ENCODE data around the gene LHFPL3.
"Not testable (repeated sequence)": the region's sequence is repeated elsewhere in the genome, so short reads cannot be mapped to it uniquely, and the experiment has no call there.

Gene LHFPL3

DNA sequence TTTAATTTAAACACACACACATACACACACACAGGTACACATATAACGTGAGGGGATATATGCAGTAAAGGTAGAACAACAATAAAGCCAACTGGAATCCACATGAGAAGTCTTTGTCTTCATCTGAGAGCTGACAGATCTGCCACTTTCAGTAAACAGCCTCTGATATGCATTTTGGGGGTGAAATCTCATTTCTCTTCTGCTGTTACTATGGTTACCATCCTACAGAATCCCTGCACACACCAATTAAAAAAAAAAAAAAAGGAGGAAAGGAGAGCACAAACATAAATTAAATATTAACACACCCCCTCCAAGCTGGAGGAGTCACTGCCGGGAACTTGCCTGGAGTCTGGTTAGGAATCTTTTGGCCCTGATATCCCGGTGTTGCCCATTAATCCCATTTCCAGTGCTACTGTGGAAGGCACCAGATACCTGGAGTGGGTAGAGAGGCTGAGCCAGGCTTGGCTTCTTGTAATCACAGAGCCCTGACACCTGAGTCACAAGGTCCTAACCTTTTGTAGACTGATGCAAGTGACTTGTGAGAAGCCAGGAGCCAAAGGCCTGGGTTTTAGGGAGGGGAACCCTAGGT lies 169.1 kb downstream of the LHFPL3 start:
- DNase-seq: no peak

DNA sequence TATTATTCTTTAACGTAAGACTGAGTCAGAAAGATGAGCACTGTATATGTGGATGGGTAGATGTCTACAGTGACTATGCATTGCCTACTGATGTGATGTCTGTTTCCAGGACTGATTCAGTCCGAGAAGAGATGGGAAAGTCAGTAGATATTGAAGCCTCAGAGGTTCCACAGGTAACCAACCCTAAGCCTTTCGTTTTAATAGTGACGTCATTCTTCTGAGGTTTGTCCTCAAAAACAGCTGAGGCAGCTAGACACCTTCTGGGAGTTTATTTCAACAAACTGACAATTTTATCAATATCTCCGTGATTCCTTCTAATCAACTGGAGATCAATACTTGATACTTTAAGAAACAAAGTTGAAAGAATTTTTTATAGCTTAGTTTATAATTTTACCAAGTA lies 171.6 kb downstream of the LHFPL3 start:
- DNase-seq: no peak

DNA sequence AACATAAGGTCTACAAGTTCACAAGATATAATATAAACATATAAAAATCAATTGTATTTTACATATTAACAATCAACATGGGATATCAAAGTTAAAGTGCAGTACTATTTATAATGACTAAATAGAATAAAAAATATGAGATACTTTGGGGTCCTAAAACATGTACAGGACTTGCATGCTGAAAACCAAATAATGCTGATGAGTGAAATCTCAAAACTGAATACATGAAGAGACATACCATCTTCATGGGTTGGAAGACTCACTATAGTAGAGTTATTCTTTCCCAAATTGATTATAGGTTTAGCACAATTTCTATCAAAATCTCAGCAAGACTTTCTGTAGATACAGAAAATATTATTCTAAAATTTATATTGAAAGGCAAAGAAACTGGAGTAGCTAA lies 181.5 kb downstream of the LHFPL3 start:
- no peak for DNase-seq

DNA sequence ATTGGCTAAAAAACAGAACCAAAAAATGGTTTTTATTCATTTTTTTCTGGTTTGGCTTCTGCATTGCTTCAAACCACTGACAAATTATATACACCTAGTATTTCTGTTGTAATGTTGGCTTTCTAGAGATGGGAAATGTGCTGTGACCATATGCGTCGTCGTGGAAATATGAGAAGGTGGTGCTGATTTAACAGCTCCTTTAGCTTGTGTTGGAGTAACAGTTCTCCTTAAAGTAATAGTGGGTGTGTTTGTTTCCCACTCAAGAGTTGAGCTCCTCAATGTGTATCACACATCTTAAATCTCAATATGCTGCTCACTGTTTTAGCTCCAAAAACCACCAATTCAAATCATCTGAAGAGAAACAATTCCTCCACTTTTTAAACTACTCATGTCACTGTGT lies 196.4 kb downstream of the LHFPL3 start:
- DNase-seq: no peak

DNA sequence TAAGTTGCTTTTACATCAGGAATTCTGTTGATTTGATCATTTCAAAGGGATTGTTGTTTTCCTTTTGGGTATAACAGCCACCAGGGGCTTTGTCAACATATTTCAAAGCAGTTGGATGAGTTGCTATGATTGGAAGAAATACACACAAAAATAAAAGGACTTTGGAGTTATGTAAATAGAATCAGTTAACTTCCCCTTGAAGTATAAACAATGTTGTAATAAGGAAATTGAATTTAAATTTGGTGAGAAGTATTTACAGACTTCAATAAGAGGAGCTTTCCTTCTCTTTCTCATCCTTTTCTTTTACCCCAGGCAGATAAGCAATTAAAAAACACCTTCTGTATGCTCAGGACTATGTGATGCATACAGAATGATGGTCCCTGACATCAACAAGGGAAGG lies 199.7 kb downstream of the LHFPL3 start:
- DNase-seq: no peak

DNA sequence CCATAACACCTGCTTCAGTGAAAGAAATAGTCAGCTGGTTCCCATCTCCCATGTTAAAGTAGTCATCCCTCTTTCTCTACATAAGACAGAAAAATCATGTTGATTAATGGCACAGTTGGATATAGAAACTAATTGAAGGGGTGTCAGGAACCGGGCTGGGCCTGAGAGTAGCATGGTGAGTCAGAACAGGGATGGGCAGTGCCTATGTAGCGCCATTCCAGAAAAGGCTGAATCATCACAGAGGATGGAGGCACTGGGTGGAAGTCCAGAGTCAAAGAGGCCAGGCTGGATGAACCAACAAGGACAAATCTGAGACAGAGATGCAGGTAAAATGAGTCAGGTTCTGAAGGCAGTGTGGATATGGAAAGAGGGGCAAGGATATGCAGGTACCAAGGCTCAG lies 201.2 kb downstream of the LHFPL3 start:
- DNase-seq: no peak

DNA sequence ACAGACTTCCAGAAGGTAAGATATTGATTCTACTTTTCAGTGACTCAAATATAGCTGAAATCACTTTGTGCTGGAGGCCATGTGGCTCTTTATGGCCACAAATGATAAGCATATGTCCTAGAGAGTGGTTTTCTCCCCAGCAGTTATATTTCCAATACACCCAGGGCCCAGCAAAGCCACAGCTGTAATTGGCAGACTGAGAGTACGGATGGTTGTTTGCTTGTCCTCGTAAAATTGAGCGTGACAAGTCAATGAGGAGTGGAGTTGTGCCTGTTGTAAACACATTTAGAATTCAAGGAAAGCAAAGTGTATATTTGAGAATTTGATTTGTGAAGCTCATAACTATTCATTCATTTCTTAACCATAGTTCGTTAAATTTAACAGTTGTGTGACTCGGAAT lies 201.8 kb downstream of the LHFPL3 start:
- DNase-seq: no peak

DNA sequence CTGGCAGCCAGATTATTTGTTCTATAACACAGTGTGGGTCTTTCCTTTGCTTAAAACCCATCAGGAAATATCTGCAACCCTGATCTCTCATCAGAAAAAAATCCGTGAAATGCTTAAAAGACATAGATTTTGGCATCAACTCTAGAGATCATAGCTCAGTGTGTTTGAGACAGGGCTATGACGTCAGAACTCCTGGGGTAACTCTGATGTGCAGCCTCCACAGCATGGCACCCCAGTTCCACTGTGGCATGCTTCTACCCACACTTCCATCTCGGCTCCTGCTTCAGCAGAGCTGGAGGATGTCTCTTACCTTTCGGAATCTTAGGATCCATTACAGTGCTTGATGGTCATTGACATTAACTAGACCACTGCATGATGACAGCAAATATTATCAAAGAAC lies 205.7 kb downstream of the LHFPL3 start:
- no peak for DNase-seq

DNA sequence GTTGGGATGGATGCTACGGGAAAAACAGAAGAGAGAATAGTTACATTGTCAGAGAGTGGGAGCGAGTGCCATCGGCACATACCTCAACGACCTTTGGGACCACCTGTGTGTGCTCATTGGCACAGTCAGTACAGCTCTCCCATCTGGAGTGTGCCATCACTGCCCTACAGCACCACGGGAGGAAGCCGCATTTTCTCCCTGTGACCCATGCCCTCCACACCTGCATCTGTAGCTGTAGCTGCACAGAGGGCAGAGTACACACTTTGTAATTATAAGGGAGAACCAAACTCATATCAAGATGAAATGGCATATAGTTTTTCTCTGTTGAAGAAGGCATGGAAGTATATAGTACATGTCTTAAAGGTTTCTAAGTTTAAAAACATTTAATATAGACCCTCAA lies 207.4 kb downstream of the LHFPL3 start:
- no peak for DNase-seq

DNA sequence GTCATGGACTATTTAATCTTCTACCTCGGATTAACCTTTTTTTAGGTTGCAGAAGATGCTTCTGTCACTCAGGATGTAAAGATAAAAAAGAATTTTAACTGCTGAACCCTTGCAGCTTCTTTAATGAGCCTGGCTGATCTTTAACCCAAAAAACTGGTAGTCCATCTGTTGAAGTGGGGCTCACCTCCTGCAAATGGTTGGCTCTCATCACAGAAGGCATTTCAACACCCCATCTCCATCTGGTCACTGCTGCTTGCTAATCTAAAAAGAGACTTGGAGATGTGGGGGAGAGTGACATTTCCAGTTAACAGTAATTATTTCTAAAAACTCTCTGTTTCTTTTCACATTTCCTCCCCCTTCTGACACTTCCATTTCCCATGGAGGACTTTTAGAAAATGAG lies 208.6 kb downstream of the LHFPL3 start:
- DNase-seq: no peak

DNA sequence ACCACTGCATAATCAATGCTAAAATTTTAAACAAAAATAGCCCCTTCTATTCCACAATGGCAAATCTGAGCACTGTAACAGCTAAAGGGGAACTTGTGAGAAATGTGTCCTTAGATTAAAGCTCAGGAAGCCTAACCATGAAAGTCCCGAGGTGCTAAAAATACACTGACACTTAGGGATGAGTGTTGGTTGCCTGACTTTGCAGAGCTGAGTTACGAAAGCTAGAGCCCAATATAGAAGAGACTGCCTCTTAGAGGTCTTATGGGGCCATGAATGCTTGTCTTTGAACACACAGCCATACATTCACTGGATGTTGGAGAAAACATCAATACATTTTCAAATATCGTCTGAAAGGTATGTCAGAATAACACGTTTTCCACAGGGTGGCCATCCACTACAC lies 209.7 kb downstream of the LHFPL3 start:
- DNase-seq: no peak

DNA sequence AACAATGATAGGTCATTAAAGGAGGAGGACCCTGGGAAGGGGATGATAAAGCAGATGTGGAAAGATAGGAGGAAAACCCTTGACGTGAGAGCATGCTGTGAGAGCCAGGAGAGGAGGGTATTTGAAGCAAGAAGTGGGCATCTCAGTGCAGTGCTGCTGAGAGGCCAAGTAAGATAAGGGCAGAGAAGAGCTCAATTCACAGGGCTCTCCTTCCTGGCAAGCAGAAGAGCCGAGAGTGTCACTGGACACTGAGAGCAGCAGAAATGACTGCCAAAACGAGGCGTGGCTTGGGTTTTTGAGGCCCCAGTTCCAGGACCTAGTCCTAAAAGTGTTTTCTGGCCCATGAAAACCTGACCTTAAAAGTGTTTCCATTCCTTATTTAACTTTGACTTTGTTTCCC lies 213.5 kb downstream of the LHFPL3 start:
- DNase-seq: no peak

DNA sequence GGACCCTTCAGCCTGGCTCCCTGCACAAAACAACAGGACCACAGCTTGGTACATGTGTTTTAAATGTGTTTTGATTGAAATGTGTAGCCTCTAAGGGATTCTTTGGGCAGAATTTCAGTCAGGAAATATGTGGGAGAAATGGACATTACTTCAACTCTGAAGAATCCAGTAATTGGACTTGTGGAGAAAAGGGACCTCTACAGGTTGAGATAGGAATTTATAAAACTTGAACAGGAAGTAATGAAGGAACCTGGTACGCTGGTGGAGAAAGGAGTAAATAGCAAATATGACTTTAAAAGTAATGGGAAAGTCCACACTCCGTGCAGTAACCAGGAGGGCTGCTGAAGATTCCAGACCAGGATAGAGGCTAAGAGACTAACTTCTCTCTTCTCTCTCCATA lies 220.5 kb downstream of the LHFPL3 start:
- DNase-seq: no peak

DNA sequence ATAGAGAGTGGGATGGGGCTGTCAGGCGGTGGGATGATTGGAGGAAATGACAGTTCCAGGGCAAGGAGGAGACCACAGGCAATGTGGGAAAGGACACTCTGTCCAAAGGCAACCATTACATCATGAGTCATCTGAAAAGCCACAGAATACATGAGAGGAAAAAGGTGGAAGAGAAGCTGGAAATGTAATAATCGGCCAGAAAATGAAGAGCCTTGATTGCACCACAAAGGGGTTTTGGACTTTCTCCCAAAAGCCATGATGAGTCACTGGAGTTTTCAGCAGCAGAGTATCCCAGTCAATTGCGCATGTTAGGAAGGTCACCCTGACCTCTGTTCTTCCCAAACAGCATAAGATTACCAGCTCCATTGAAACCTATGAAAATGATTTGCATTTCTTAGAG lies 222.0 kb downstream of the LHFPL3 start:
- DNase-seq: no peak

DNA sequence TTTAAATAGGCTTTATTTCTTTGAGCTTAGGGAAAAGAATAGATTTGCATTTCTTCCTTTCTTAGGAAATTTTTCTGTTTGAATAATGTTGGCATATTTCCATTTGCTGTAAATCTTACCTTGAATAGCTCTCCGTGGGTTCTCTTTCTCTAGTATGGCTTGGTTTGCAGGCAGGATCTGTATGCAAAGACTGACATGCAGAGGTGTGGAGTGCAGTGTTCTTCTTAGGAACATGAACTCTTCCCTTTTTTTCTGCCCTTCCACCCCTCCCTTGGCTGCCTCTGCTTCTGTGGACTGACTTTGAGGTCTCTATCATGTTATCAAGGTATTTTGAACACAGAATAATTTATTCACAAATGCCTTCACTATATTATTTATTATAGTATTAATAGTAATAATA lies 222.8 kb downstream of the LHFPL3 start:
- DNase-seq: no peak

DNA sequence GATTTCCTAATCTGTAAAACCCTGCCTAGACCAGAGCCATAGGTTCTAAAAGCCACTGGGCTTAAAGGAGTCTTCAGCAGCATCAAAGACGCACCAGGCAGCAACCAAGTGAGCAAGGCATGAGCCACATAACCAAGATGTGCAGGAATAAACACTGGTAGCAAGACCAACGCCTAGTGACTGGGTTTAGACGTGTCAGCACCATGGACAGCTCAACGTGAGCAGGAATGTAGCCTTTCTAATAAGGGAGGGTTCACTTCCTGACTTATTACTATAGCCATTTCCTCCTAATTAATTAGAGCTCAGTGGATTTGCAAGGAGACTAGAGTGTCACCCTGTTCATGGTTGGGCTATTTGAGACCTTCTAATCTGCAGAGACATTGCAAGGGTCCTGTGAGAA lies 223.7 kb downstream of the LHFPL3 start:
- no peak for DNase-seq

DNA sequence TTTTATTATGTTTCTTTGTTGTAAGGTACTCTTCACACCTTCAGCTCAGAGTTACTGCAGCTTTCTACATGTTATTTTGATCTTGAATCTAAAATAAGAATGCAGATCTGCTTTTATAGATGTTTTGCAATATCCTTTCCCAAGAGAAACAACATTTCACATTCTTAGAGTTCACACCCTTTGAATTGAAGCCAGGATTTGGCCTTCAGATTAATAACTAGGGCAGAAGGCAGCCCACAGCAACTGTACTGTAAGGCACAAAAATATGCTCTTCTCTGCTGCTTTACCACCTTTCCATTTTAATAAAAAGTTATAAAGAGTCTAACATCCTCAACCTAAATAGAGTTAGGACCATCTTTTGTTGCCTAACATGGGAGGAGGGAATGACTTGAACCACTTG lies 224.7 kb downstream of the LHFPL3 start:
- DNase-seq: no peak

DNA sequence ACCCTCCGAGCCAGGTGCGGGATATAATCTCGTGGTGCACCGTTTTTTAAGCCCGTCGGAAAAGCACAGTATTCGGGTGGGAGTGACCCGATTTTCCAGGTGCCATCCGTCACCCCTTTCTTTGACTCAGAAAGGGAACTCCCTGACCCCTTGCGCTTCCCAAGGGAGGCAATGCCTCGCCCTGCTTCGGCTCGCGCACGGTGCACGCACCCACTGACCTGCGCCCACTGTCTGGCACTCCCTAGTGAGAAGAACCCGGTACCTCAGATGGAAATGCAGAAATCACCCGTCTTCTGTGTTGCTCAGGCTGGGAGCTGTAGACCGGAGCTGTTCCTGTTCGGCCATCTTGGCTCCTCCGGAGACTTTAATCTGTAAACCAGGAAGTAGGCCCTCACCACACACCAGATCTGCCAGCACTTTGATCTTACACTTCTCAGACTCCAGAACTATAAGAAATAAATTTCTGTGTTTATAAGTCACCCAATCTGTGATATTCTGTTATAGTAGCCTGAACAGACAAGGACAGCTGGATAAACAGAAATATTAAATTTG lies 235.0 kb downstream of the LHFPL3 start:
- DNase-seq: not testable (repeated sequence)

DNA sequence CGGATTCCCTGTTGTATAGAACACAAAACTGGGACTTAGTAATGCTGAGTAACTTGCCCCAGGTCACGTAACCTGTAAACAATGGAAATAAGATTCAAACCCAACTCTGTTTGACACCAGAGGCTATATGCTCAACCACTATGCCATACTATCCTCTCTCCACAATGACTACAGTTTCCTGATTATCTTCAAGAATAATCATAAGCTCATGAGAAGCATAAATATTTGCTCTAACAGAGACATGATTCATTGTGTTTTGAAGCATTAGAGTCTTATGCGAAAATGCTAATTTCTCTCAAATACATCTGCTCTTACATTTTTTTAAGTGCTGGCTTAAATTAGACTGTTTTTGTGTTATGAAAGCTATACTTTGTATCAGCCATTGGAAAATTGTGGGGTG lies 241.3 kb downstream of the LHFPL3 start:
- DNase-seq: no peak

DNA sequence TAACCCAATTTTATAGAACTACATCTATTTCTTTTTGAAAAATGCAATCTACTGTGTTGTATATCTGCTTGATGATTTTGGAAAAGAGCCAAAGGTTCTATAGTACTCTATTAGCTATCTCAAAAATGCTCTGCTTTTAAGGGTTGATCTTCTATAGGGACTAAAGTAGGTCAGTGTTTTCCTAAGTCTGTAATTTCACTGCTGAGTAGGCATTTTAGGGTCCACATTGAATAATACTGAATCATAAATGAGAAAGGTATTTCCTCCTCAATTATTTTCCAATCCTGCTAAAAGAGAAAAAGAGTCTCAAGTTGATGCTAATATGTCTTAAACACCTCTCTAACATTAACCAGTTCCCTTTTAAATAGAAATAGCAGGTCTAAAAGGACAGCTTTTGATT lies 244.2 kb downstream of the LHFPL3 start:
- DNase-seq: no peak

DNA sequence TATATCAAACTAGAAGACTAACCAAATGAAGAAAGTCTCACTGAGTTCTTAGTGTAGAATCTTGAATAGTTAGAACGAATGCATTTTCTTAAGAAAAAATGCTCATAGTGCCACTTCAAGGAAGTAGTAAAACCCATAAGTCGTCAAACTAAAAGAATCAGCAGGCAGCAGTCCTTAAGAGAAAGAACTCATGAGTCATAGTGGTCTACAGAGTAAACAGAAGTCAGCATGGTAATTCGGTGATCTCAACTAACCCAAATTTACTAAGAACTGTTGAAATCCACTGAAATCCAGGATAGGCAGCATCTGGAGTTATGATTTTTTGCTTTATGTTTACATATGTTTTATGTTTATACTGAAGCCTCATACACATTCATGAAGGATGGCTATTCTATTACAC lies 256.2 kb downstream of the LHFPL3 start:
- DNase-seq: no peak

DNA sequence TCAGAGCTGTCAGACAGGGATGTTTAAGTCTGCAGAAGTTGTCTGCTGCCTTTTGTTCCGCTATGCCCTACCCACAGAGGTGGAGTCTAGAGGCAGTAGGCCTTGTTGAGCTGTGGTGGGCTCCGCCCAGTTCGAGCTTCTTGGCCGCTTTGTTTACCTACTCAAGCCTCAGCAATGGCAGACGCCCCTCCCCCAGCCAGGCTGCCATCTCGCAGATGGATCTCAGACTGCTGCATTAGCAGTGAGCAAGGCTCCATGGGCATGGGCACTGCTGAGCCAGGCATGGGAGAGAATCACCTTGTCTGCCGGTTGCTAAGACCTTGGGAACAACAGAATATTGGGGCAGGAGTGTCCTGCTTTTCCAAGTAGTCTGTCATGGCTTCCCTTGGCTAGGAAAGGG lies 267.2 kb downstream of the LHFPL3 start:
- not testable (repeated sequence) for DNase-seq

DNA sequence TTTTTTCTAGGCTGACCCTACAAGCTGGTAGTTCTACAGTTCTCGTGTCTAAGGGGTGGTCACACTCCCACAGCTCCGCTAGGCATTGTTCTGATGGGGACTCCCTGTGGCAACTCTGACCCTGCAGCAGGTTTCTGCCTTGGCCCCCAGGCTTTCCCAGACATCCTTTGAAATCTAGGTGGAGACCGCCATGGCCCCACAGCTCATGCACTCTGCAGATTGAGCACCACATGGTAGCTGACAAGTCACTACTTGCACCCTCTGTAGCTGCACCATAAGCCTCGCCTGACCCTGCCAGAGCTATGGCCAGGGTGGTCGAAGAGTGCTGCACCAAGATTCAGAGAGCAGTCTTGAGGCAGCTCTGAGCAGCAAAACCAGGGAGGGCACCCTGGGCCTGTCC lies 275.6 kb downstream of the LHFPL3 start:
- no peak for DNase-seq

DNA sequence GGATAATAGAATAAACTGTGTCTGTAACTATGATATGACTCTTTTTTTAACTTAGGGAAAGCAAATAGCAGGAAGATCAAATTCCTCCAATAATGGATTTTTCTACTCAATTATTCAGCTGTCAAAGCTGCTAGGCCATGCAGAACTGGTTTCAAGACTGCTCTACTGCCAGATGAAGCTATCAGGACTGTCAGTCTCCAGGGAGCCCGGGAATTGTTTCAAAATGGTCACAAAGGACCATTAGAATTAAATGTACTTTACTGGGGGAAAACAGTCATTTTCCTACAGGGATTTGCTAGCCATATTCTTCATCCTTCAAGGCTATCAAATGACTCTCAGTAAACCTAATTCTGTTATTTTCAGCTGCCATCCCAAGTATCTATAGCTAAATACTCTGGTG lies 276.3 kb downstream of the LHFPL3 start:
- DNase-seq: no peak

DNA sequence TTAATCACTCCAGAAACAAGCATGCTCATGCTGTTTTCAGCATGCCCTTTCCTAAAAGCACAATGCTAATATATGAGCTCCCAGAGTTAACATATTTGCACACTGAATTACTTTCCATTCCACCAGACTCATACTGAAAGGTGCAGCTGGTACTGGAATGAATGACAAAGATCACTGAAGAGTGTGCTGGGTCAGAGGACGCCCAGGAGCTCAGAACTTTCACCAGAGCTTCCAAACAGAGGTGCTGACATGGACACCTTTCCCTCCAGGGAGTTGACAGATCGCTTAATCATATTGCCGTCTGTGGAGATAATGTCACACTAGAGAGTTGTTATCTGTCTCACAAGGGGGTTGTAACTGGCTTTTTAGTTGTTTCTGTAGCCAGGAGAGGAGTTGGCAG lies 292.9 kb downstream of the LHFPL3 start:
- DNase-seq: no peak

DNA sequence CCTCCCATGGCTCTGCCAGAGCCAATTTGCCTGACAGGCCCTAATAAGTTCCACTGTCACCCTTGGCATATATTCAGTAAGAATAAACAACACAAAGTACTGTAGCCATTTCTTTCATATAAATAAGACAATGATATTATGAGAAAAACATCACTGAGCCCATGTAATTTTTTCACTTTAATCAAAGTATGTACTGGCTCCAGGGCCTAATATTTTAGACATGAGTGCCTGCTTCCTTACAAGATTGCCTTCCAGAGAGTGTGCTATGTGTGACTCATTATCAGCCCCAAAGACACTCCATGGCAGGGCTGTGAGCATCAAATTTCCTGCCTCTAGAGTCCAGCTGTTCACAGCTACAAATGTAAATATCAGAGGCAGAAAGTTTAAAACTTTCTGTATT lies 297.6 kb downstream of the LHFPL3 start:
- DNase-seq: no peak
